HEK293T (cell line): ENCODE measurements around the gene VILL.

Experiments
- CTCF ChIA-PET: fragments of 350-600 bp; formaldehyde crosslinking; extraction: SDS; loops from one replicate; lab custom pipeline; 2021; ENCODE audit warnings: antibody characterized with exemption, inconsistent platforms; lab: Yijun Ruan, JAX
- POLR2A ChIA-PET: fragments of 350-600 bp; formaldehyde crosslinking; extraction: SDS; loops from one replicate; lab custom pipeline; 2020; ENCODE audit warnings: antibody characterized with exemption, inconsistent platforms; lab: Yijun Ruan, JAX
- DNase-seq: peaks from one replicate; pipeline ENCODE4 v3.0.0; 2012; ENCODE audit warnings: mixed read lengths; ENCODE audit errors: extremely low spot score
- ARNT ChIP-seq: fragments of 450-650 bp; IDR thresholded peaks from 2 replicates; pipeline ENCODE4 v1.6.1; 2017; ENCODE audit warnings: mild to moderate bottlenecking
- BHLHE40 ChIP-seq: fragments of 450-650 bp; IDR thresholded peaks from 2 replicates; pipeline ENCODE4 v1.6.1; 2016; ENCODE audit warnings: mild to moderate bottlenecking, moderate library complexity, borderline replicate concordance
- CTBP1 ChIP-seq: fragments of 450-650 bp; IDR thresholded peaks from 2 replicates; pipeline ENCODE4 v1.6.1; 2016; ENCODE audit warnings: borderline replicate concordance
- ELF4 ChIP-seq: fragments of 450-650 bp; IDR thresholded peaks from 2 replicates; pipeline ENCODE4 v1.6.1; 2017; ENCODE audit warnings: antibody characterized with exemption
- FOXA1 ChIP-seq: fragments of 450-650 bp; IDR thresholded peaks from 2 replicates; pipeline ENCODE4 v1.6.1; 2016; ENCODE audit warnings: mild to moderate bottlenecking
- FOXK2 ChIP-seq: fragments of 450-650 bp; IDR thresholded peaks from 2 replicates; pipeline ENCODE4 v1.6.1; 2016; ENCODE audit warnings: mild to moderate bottlenecking
- FOXM1 ChIP-seq: fragments of 450-650 bp; IDR thresholded peaks from 2 replicates; pipeline ENCODE4 v1.6.1; 2017; ENCODE audit warnings: mild to moderate bottlenecking, borderline replicate concordance
- HDGF ChIP-seq: fragments of 450-650 bp; IDR thresholded peaks from 2 replicates; pipeline ENCODE4 v1.6.1; 2017; ENCODE audit warnings: antibody characterized with exemption, borderline replicate concordance
- L3MBTL2 ChIP-seq: fragments of 450-650 bp; conservative IDR thresholded peaks from 2 replicates; pipeline ENCODE4 v1.6.1; 2016; ENCODE audit warnings: mild to moderate bottlenecking
- LEF1 ChIP-seq: fragments of 450-650 bp; IDR thresholded peaks from 2 replicates; pipeline ENCODE4 v1.6.1; 2017; ENCODE audit warnings: mild to moderate bottlenecking, borderline replicate concordance
- NFRKB ChIP-seq: fragments of 450-650 bp; IDR thresholded peaks from 2 replicates; pipeline ENCODE4 v1.6.1; 2016; ENCODE audit warnings: mild to moderate bottlenecking, moderate library complexity
- PKNOX1 ChIP-seq: fragments of 450-650 bp; IDR thresholded peaks from 2 replicates; pipeline ENCODE4 v1.6.1; 2016
- SP1 ChIP-seq: fragments of 450-650 bp; IDR thresholded peaks from 2 replicates; pipeline ENCODE4 v1.6.1; 2017
- SUZ12 ChIP-seq: fragments of 450-650 bp; IDR thresholded peaks from 2 replicates; pipeline ENCODE4 v1.6.1; 2016; ENCODE audit warnings: mild to moderate bottlenecking
- TARDBP ChIP-seq: fragments of 450-650 bp; IDR thresholded peaks from 2 replicates; pipeline ENCODE4 v1.6.1; 2016
- ZNF384 ChIP-seq: fragments of 450-650 bp; IDR thresholded peaks from 2 replicates; pipeline ENCODE4 v1.6.1; 2016

The VILL gene

GRCh38 chr3:37989821-37990480 lies 635 bp upstream of the VILL start:
- TF ChIP-seq L3MBTL2 = no peak
- TF ChIP-seq HDGF = no peak
- TF ChIP-seq ZNF384 = no peak
- TF ChIP-seq ARNT = no peak
- TF ChIP-seq PKNOX1 = no peak
- no peak for TF ChIP-seq NFRKB
- TF ChIP-seq TARDBP = no peak
- no peak for TF ChIP-seq SP1
- TF ChIP-seq SUZ12 = no peak
- no peak for TF ChIP-seq ELF4
- POLR2A ChIA-PET = no interaction called here
- DNase-seq = no peak
- CTCF ChIA-PET = interaction anchor here (0.5 kb wide), 1 partner anchor 482 kb away, joined by 3 read pairs; no protein-coding TSS in a partner anchor

DNA sequence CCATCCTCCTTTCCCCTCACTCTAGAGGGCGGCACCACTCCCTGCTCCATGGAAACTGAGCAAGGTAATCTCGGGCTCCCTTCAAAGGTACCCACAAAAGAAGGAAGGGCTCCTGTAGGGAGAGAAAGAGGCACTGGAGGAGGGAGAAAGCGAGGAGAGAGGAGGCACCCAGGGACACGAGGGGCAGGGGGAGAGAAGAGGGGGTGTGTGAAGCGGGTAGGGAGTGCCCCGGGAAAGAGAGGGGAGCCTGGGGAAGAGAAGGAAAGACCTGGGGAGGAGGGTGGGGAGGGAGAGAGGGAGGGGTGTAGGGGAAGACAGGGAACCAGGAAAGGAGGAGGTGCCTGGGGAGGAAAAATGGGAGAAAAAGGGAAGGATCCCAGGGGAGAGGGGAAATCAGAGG lies 523 bp downstream of the VILL start:
- CTCF ChIA-PET = no interaction called here

GRCh38 chr3:37991823-37992222 lies 1.2 kb downstream of the VILL start:
- DNase-seq = no peak
- ChIA-PET CTCF (no interaction called here), POLR2A (no interaction called here)
- TF ChIP-seq TARDBP = no peak
- no peak for TF ChIP-seq SUZ12

More for the DNA sequence above, 523 bp downstream of the VILL start:
- POLR2A ChIA-PET = no interaction called here
- DNase-seq = no peak
- TF ChIP-seq L3MBTL2 (no peak), FOXA1 (no peak), FOXM1 (no peak), LEF1 (no peak), BHLHE40 (no peak), ELF4 (no peak), TARDBP (no peak), FOXK2 (no peak), SP1 (no peak), HDGF (no peak), PKNOX1 (no peak), ARNT (no peak)

DNA sequence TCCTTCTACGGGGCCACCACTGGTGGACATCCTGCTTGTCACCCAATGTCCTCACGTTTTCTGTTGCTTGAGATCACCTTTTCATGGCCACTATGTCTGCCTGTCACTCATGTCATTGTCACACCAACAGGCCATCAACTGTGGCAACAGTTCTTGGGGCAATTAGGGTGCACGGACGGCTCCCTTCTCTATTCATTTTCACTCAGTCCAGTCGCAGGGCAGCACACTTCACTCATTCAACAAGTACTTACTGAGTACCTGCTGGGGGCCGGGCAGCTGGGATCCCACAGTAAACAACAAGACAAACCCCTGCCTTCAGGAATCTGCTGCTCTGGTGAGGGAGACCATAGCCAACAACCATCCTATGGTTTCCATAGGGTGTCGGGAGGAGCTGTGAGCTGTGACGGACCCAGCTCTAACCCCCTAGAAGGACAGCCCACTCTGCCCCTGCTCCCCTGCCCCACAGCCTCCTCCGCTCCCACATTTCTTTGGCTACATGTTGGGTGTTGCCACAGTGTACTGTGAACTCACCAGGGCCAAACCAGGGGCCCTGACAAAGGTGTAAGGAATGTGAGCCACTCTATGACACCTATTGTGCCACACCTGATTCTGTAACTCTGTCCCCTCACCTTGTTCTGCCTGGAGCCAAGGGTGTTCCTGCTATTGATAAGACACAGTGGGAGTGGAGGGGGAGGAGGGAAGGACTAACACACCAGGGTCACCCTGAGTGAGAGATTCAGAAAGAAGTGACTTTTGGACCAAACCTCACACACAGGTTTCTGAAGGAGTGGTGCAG lies 1.9 kb downstream of the VILL start:
- DNase-seq = no peak
- CTCF ChIA-PET = interaction anchor here (1.4 kb wide), 1 partner anchor 18 kb away, joined by 3 read pairs; no protein-coding TSS in a partner anchor
- no peak for TF ChIP-seq CTBP1
- TF ChIP-seq ARNT = no peak
- peak; percentile 62; the same call in 1 of the 2 replicates for TF ChIP-seq PKNOX1
- TF ChIP-seq SUZ12 = no peak
- POLR2A ChIA-PET = no interaction called here

DNA sequence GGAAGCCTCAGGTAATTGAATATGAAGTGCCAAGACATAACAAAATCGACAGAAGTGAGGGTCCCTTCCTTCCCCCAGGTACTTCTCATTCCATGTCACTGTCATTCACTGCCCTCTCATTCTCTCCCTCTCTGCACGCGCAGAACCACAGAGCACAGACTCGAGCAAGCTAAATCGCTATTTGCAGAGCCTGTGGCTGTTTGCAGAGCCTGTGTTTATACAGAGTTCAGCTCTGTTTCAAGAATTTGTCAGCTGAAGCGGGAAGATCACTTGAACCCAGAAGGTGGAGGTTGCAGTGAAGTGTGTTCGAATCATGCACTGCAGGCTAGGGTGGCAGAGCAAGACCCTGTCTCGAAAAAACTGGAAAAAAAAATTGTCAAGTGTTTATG lies 2.5 kb downstream of the VILL start:
- TF ChIP-seq PKNOX1 (no peak), FOXA1 (no peak), FOXK2 (no peak), TARDBP (no peak), ELF4 (no peak)
- no peak for DNase-seq
- CTCF ChIA-PET = interaction anchor here (1.4 kb wide), 1 partner anchor 18 kb away, joined by 3 read pairs; no protein-coding TSS in a partner anchor
- POLR2A ChIA-PET = no interaction called here

- no peak for DNase-seq
- POLR2A ChIA-PET = no interaction called here
- CTCF ChIA-PET = interaction anchor here (1.4 kb wide), 1 partner anchor 19 kb away, joined by 3 read pairs; no protein-coding TSS in a partner anchor
- TF ChIP-seq FOXM1 (no peak), FOXK2 (no peak), FOXA1 (no peak), NFRKB (no peak)
Measured at GRCh38 chr3:37993460-37993819, 2.9 kb downstream of the VILL start.
